GM18502 (cell line): Measurements from ENCODE around the gene TWIST2.

Experiments
- ATAC-seq: cut with Tn5 transposase; IDR thresholded peaks from one replicate; pipeline ENCODE4 v1.9.1; 2021; ENCODE audit warnings: mild to moderate bottlenecking; ENCODE audit not compliant: unreplicated experiment, poor library complexity

Gene TWIST2

DNA sequence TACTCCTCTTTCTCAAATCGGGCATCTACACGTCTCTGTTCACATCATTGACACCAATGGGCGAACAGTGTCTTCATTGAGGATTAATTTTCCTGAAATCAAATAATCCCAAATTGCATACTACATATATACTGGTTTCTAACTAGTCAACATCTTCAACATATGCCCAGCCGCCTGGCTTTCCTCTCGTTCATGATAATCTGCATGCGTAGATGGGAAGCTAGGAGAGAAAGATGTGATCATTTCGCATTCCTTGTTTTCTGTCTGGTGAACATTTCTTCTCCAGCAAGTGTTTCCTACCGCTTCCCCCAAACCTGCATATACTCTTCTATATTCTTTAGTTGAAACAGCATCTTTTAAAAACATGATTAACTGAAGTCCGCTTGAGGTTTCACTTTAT is 7.4 kb downstream of the TWIST2 start:
- no peak for ATAC-seq

DNA sequence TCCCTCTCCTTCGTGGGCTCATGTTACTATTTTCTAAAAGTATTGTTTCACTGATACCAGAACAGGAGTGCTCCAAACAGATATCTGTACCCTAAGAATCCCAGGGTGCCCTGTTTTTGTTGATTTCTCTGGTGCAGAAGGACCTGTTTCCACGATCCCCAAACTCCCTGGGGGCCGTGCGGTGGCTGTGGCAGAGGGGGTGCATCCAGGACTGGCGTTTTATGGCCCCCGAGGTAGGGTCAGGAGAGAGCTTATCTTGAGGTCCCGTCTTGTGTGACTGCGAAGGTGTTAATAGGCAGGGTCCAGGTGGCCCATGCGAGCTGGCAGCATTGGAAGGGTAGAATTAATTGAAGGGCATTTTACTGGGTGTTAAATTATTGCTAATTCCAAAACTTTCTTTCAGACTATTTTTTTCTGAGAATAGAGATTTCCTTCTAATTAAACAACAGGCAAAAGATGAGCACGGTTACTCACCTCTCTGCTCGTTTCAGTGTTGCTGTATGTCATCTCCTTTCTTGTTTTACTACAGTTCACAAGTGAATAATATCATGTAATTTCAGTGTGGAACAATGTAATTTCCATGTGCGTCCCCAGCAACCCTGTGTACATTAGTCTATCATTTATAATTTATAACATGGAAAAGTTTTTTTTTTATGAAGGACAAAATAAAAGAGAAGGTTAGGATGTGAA is 8.2 kb downstream of the TWIST2 start:
- ATAC-seq, result no peak

DNA sequence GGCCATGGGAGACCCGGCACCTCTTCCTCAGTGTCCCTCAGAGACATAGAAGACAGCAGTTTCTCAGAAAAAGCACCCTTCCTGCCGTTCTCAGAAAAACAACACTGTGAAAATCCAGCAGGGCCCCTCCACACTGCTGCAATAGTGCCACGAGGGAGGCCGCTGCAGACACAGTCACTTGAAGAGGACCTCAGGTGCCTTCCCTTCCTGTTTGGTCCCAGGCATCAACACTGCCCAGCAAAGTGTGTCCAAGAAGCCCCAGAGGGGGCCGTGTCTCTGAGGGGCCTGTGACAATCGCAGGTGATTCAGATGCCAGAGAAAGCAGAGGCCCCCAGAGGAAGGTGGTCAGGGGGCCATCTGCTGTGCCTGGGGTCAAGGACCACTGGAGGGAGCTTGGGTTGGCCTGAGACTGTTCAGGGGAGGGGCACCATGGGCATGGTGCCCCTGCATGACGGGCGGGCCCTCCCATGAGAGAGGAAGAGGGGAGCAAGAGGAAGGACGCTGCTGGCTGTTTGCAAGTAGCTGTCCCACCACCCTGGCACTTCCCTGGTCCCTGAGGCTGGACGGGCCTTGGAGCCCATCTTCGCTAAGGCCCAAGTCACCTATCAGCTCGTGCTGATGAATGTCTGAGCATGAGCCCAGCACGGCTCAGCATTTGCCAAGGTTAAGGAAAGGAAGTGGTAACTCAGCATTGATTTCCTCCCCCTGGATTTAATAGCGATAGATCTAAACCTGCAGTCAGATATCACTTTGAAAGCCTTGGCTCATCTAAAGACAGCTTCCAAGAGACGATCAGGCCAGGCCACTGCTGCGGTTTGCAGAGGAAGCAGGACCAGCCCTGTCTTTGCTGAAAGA is 9.1 kb downstream of the TWIST2 start:
- no peak for ATAC-seq

DNA sequence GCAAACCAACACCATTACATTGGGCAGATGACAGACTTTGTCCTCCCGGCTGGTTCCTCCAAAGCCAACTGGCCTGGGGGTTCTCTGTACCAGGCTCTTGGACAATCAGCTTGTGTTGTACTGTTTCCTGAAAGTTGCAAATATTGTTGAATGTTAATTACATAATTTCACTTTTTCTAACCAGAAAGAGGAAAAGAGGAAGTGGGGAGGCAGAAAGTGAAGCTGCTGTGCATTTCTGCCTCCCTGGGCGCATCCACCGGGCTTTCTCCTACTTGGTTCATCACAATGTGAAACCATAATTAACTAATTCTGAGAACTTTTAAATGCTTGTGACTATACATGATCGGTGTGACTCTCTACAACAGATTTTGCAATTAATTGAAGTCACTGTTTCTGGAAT is 10.1 kb downstream of the TWIST2 start:
- ATAC-seq, result no peak

DNA sequence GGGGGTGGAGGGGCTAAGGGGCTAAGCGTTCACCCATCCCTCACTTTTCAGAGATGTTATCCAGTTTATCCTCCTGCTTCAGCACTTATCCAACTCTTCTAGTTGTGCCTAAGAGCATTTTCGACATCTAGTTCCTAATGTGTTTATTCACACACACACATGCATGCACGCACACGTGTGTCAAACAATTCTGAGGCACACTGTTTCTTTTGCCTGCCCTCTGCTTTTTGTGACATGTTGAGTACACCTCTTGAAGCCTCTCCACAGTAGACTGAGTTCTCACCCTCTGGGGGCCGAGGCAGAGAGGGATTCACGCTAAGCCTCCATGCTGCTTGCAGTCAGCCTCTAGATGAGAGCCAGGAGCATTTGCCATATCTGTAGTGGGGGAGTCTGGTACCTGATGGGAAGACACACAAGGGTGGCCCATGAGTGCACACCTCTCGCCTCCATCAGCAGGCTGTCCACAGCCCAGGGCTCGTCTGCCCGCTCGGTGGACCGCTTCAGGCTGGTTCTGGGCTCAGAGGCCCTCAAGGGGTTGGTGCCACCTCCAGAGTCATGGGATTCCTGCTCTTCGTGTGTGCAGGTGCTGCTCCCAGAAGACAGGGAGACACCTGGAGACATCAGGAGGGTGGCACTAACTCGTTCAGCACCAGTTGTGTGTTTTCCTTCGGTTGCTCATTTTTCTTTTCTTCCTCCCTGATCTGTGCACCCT is 11.9 kb downstream of the TWIST2 start:
- no peak for ATAC-seq

DNA sequence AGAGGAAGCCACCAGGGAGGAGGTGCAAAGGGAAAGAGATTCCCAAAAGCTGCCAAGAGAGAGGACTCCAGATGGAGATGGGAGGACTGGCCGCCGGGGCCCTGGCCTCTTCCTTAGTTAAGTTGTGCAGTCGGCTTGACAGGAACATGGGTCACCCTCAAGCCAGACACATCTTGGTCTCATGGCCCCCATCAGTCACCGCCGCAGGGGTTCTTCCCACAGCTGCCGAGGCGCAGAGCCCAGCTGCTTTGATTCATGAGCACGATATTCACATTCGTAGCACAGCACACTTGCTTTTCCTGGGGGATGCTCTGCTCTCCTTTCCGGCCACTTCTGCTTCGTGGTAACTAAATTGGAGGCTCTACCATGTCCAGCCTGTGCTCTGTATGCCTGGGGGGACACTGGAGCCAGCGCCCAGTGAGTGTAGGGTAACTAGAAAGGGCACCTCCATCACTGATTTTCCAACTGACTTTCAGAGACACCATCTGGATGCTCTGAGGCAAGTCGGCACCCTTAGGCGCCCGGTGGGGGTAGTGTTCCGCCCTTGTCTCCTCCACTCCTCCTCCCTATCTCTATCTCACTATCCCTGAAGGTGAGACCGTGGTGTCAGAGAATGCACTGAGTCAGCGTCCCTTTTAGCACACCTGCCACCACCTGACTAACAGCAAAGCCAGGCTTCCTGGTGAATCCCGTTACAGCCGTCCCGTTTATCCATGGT is 13.3 kb downstream of the TWIST2 start:
- no peak for ATAC-seq

DNA sequence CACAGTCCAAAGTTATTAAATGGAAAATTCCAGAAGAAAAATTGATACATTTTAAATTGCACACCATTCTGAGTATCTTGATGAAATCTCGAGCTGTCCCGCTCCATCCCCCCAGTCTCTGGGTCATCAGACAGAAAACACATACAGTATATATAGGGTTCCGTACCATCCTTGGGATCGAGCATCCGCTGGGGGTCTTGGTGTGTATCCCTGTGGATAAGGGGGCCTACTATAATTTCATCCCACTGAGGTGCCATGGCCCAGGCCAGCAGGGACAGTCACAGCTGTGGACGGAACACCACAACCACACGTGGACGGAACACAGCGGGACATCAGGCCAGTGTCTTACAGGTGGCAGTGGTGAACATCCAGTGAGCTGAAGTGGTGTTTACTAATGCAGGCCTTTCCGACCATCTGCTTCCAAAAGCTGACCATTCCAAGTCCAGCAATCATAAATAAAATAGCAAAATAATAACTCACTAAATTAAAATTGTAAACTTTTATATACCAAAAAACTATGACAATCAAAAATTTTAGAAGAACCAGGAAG is 14.0 kb downstream of the TWIST2 start:
- ATAC-seq, result no peak

DNA sequence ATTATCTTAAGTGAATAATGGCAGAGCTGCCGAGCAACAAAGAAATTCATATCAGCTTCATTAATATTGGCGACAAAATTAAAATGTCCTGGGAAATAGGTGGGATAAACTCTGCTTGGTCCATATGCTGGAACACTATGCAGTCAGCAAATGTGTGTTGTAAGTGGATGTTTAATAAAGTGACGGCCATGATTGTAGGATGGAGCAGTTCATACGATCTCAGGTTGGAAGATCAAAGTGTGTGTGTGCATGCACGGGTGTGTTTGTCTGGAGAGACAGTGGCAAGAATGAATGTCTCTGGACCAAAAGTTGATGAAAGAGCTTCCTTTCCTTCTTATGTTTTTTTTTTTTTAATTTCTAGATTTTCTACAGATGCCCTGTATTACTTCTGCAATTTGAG is 14.8 kb downstream of the TWIST2 start:
- no peak for ATAC-seq

DNA sequence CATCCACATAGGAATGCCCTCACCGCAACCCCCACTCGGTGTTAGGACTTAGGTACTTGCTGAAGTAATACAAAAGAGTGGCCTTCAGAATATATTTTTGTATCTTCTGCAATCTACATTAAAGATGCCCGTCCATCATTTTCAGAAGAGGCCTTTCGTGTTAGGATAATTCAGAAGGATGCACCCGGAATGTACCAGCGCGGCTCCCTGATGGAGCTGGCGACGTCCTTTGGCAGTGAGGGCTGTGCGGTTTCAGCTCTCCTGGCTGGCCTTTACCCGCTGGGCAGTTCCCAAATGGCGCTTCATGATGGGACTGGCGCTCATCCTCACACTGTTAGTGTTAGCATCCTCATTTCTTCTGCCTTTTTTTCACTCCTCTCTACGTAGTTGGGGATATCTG is 15.3 kb downstream of the TWIST2 start:
- ATAC-seq, result no peak

DNA sequence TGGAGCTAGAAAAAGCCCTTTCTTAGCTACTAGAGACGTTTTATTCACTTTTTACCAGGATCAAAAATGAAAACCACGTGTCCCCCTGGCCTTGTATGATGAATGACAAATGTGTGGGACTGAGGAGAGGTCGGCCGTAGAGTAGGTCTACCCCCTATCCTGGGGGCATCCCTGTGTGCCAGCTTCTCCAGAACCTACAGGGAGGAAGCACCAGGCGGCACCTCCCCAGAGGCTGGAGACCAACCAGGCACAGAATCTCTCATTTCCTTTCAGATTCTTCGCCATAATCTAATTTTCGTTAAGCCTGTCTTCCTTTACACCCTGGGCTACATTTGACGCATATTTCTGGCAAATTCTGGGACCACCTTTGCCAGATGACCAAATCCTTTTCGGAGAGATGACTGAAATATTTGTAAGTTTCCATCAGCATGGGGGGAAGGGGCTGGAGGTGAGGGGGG is 15.9 kb downstream of the TWIST2 start:
- no peak for ATAC-seq

DNA sequence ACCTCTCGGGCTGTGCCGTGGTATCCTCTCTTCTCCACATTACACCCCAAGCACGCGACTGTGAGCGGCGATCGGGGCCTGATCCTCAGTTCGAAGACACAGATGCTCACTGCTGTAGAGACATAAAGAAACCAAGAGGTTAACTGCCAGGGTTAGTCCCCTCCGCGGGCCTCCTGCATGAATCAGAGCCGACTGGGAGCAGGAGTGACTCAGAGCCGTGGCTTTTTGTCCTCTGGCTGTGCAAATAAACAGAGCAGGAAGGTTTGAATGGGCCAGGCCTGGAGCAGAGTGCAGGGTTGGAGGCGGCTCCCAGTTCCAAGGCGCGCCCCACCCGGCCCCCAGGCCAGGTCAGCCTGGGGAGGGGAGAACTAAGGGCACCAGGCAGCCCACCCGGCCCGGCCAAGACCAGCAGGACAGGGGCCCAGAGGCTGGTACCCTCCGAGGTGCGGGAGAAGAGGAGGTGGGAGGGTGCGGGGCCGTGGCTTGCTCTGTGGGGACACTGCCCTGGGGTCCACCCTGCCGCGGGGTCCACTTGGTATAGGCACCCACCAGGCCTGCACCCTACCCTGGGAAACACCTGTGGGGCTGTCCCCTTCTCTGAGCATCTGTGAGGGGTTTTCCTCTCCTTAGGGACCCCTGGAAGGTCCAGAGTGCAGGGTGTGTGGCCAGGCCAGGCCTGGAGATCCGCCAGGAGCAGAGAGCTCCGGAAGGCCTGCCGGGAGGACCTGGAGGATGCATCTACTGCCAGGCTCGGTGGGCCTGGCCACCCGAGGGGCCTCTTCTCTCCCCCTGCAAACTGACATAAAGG is 16.5 kb downstream of the TWIST2 start:
- no peak for ATAC-seq

DNA sequence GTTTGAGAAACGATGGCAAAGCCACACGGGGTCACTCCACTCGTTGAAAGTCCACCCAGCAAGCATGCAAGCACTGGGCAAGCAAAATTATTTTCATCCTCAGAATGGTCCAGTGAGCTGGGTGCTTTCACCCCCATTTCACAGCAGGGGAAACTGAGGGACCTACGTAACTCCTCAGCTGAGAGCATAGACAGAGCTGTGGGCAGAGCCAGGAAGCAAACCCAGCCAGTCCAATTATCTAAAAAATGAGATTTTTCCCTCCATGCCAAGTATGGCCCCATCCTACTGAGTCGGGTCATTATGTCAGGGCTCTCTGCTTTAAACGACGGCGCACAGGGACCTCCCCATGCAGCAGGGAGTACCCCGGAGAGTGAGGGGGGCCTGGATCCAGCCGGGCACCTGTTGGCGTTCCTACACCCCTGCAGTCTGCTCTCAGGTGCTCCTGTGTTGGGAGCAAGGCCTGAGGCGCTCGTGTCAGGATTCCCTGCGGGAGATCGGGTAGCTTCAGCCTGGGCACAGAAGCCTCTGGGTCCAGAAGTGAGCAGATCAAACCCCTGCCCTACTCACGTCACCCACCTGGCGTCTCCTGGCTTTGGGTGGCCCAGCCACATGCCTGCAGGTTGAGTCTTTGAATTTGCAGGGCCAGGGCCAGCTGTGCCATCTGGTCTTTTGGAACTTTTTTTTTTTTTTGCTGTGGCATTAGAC is 17.3 kb downstream of the TWIST2 start:
- ATAC-seq, result no peak

DNA sequence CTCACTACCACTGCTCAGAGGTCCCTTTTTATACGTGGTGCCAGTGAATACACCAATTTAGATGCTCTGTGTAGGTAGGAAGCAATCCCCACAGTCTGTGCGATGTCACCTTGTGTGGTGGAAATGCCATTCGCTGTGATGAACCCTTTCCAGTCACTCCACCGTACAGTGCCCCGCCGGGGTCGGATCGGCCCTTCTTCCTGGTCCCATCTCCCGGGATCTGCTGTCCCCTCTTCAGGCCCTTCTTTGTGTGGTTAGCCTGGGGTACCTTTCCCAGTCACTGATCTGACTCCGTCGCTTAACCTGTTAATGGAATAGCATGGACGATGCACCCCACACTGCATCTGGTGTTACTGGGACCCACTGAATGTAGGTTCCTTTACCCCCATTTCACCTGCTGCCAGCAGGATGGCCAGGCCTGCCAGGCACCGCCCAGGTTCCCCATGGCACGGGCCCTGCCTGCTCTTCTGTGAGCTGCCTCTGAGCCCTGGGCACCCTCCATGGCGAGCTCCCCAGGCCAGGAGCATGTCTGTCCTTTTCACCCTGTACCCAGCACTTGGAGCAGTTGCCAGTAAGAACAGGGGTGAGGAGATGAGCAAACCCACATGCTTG is 18.0 kb downstream of the TWIST2 start:
- ATAC-seq, result no peak

DNA sequence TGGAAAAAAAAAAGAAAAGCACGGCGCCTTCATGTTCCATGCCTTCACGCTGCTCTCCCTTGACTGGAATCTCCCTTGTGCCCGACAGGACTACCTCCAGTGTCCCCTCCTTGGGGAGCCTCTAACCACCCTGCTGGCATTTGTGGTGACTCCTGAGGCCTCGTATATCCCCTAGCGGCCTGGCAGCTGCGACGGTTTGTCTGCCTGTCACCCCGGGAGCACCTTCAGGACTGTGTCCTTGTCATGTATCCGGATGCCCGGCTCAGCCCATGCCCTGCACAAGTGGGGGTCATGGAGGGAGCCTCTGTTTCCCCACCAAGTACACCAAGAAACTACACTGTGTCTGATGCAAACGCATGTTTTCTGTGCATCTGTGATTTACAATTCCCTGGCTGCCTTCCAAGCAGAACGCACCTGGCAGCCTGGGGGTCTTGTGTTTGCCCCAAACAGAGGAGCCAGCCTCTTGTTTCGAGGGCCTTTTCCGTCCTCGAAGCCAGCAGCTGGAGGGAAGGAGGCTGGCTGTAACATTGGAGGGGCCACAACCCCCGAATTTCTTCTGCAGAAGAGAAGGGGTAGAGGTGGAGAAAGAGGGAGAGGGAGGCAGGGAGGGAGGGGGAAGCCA is 18.9 kb downstream of the TWIST2 start:
- ATAC-seq, result no peak

DNA sequence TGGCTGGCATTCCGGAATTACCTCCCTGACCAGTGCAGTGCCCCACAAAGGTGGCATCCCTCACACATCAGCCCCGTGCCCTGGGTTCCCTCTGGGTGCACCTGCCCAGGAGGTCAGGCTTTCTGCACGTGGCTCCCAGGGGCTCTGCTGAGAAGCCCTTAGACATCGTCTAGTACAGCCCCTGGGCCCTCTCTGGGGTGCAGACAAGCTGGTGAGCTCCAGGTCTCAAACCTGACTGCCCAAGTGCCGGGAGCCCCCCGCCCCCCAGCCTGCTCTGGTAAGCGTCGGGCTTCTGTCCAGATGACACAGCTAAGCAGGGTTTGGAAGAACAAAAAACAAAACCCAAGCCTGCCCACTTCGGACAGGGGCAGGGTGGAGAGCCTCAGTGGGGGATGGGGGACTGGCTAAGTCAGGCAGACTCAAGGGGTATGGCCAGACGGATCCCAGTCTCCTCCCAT is 20.2 kb downstream of the TWIST2 start:
- no peak for ATAC-seq

DNA sequence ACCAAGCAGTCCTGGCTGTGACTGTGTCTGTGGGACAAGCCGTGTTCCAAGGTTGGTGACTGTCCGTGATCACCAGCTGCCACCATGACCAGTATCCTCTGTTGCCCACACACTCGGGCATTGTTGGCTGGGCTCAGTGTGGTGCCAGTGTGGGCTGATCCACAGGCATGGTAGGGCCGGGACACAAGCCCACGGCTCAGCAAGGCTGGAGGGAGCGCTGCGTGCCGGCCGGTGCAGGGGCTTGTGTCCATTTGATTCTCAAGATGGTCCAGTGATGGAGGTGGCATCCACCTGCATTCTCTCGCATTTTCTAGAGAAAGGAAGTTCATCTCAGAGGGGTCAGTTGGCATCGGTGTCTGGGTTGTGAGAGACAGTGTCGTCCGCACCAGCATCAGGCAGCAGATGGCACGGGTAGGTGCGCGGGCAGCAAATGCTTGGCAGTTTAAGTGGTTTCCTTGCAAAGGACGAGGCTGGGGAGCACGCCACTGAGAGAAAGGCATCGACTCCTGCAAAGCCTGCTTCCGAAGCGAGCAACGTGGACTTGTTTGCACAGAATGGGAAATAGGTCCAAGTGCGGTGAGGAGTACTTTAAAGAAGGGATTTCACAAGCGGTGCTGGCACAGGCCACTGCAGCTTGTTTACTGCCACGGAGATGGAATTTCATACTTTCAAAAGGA is 20.9 kb downstream of the TWIST2 start:
- ATAC-seq, result no peak
